Skeletal muscle tissue (tissue), 4 donors: Measurements from ENCODE around the gene DLGAP1. TPM values are rescaled to one million over a fixed set of nuclear protein-coding genes. Genes with fewer than 3 reads are reported as not detected.

Experiments used
- H3K27ac ChIP-seq: one replicate; pipeline ENCODE4 v1.7.0; 2013; ENCODE audit warnings: mild to moderate bottlenecking, low read depth, low read length, inconsistent platforms
- H3K27me3 ChIP-seq, 3 donors: one replicate each; pipeline ENCODE4 v1.7.0; 2013; ENCODE audit warnings: low read length in 3 of 3; ENCODE audit not compliant: control insufficient read depth in 3 of 3, insufficient read depth in 3 of 3
- H3K36me3 ChIP-seq, 3 donors: one replicate each; pipeline ENCODE4 v1.7.0; 2013; ENCODE audit warnings: low read length in 3 of 3; ENCODE audit not compliant: control insufficient read depth in 3 of 3, insufficient read depth in 3 of 3
- H3K4me1 ChIP-seq, 3 donors: one replicate each; pipeline ENCODE4 v1.7.0; 2013; ENCODE audit warnings: low read length in 3 of 3, mild to moderate bottlenecking in 3 of 3; ENCODE audit not compliant: control insufficient read depth in 3 of 3, insufficient read depth in 3 of 3
- H3K4me3 ChIP-seq, 3 donors: one replicate each; pipeline ENCODE4 v1.7.0; 2013; ENCODE audit warnings: low read length in 3 of 3
- H3K9ac ChIP-seq, 3 donors: one replicate each; pipeline ENCODE4 v1.7.0; 2013; ENCODE audit warnings: low read length in 3 of 3, mild to moderate bottlenecking in 3 of 3, moderate library complexity in 2 of 3, low read depth in 1 of 3
- H3K9me3 ChIP-seq, 3 donors: one replicate each; pipeline ENCODE4 v1.7.0; 2013; ENCODE audit warnings: low read length in 3 of 3; ENCODE audit not compliant: control insufficient read depth in 3 of 3
- total RNA-seq: library from RNA; depleted of rRNA; stranded (reverse); fragments of >200 nt; gene quantifications from one replicate; pipeline ENCODE4 v1.2.3, GENCODE V29; 2014
- donor health status: Osteomylitis.

The DLGAP1 gene
- total RNA-seq, 1 donor from 2014 or later: 0.52 TPM

DNA sequence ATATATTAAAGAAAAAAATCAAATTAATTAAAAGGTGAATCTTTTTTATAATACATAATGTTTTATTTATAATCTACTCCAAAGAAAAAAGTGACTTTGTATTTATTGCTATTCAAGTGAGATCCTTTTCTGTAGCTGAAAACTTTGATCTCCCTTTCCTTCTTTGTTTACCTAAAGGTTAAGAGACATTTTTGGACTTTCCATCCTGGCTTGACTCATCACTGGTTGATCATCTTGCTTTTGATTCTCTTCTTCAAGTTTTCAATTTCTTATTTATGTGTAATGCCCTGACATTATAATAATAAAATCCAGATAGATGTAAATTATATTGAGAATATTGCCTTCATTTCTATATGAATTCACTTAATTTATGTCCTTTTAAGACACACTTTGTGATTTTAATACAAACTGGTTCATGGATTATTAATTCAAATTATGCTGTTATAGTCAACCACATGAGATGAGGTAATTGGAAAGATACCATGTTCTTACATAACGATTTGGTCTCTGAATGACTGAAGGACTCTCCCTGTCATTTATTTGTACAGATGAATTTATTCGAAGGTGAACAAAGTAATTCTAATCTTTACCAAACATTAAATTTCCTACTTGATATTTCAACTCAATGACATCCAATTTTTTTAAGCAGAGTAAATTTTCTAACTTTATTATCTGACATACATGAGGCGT, 820.7 kb downstream of the DLGAP1 start:
- Histone ChIP-seq H3K27ac (no peak overlapping the region), H3K4me3 (no peak overlapping the region), H3K36me3 (no peaks in the 10 kb centered on the region), H3K27me3 (no peaks in the 10 kb centered on the region), H3K4me1 (no peaks in the 10 kb centered on the region), H3K9ac (no peak overlapping the region), H3K9me3 (no peaks in the 10 kb centered on the region)

DNA sequence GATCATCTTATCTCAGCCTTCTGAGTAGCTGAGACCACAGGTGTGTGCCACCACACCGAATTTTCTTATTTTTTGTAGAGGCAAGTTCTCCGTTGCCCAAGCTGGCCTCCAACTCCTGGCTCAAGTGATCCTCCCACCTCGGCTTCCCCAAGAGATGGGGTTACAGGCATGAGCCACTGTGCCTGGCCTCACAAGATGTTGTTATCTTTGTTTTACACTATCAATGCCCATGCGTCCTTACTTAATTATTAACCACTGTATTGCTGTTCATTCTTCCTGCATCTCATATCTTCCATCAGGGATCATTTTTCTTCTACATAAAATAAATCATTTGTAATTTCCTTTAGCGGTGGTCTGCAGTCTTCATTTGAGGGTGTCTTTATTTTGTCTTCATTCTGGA, 823.2 kb downstream of the DLGAP1 start:
- Histone ChIP-seq H3K4me1 (no peaks in the 10 kb centered on the region), H3K9ac (no peak overlapping the region), H3K27me3 (no peaks in the 10 kb centered on the region), H3K36me3 (no peaks in the 10 kb centered on the region), H3K4me3 (no peak overlapping the region), H3K9me3 (no peaks in the 10 kb centered on the region), H3K27ac (no peak overlapping the region)

DNA sequence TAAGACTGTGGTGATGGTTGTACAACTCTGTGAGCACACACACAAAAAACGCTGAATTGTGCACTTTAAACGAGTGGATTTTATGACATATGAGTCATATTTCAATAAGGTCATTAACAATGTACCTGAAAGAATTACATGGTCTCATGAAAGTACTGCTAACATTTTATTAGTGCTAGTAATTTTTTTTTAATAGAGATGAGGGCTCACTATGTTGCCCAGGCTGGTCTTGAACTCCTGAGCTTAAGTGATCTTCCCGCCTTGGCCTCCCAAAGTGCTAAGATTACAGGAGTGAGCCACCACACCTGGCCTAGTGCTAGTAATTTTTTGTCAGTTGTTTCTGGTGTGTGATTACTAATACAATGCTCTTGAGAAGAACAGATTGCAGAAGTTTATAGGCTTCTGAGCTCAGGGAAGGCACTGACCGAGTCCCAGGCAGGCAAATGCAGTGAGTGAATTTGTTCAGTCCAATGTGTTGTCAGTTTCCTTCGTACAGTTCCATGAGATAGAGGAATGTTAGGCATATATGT, 828.1 kb downstream of the DLGAP1 start:
- H3K9me3 ChIP-seq: no peaks in the 10 kb centered on the region
- peaks cover 18 to 22% (median 20%) of the 10 kb centered on the region in 3 donors for H3K4me1 ChIP-seq
- H3K27me3 ChIP-seq: no peaks in the 10 kb centered on the region
- H3K36me3 ChIP-seq: no peaks in the 10 kb centered on the region
- H3K27ac ChIP-seq: no peak overlapping the region
- no peak overlapping the region for H3K4me3 ChIP-seq
- no peak overlapping the region for H3K9ac ChIP-seq

DNA sequence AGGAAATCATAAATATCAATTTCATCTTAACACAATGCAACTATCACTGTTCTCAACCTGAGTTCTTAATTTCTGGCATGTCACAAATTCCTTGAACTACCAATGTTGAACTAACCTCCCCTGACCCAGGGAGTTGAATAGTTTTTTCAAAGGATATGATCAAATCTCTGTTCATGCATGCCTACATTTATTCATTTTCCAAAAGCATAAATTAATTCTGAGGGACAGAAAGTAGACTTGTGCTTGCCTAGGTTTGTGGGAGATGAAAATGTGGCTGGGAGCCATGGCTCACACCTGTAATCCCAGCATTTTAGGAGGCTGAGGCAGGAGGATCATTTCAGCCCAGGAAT, 829.4 kb downstream of the DLGAP1 start:
- no peak overlapping the region for H3K27ac ChIP-seq
- no peaks in the 10 kb centered on the region for H3K9me3 ChIP-seq
- H3K27me3 ChIP-seq: no peaks in the 10 kb centered on the region
- H3K4me1 ChIP-seq: peaks cover 20 to 22% (median 20%) of the 10 kb centered on the region in 3 donors
- no peaks in the 10 kb centered on the region for H3K36me3 ChIP-seq
- H3K9ac ChIP-seq: no peak overlapping the region
- no peak overlapping the region for H3K4me3 ChIP-seq

- Histone ChIP-seq H3K27ac (peak overlapping the region; percentile 79), H3K4me3 (no peak overlapping the region), H3K36me3 (no peaks in the 10 kb centered on the region), H3K9me3 (no peaks in the 10 kb centered on the region), H3K9ac (peak overlapping the region in 1 of 3 donors; percentile 54), H3K4me1 (peaks cover 20 to 22% (median 20%) of the 10 kb centered on the region in 3 donors), H3K27me3 (no peaks in the 10 kb centered on the region)
These were observed 830.0 kb downstream of the DLGAP1 start for GRCh38 chr18:3624935-3625741.

DNA sequence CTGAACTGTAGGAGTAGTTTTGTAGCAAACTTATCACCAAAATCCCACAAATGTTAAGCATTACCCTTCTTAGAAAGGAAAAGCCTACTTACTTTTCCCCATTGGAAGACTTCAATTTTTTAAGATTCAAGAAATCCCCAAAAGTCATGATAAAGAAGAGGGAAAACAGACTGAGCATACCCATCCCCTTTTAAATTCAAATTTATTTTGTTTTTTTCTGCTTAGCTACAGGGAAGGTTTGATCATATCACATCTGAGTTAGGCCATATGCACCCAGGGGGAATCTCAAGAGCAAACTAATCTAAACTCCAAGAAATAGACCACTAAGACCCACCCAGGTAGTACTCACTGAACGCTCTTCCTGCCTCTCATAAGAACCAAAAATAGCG, 830.6 kb downstream of the DLGAP1 start:
- H3K4me1 ChIP-seq: peaks cover 20 to 22% (median 20%) of the 10 kb centered on the region in 3 donors
- peak overlapping the region; percentile 79 for H3K27ac ChIP-seq
- no peak overlapping the region for H3K4me3 ChIP-seq

DNA sequence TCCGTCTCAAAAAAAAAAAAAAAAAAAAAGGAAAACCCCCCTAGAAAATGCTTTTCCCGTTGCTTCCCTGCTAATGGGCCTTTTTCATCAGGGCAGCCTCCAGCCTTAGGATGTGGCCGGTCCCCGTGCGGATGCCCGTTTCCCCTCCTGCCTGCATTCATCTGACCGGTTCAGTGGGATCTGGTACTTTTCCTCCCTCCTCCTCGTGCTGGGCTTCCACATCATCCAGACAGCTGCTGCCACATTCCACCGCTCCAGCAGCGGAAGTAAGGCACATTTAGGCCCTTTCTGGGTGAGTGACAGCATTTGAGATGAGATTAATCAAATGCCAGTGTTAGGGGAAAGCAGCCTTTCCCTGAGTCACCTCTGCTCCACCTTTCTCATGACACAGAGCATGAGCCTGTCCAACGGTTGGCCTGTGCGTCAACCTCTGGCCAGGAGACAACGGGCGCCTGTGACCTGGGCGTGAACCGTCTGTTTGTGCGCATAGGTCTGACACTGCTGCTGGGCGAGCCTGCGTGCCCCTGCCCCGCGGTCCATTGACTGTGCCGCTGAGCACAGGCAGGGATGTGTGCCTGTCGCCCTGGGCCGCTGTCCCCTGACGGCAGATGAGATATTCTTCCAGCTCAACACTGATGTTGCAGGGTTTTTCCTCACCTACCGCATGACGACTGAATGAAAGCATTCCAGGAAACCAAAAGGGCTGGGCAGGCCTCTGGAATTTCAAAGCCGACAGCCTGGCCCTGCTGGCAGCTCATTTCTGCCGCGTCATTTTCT, 831.1 kb downstream of the DLGAP1 start:
- Histone ChIP-seq H3K4me3 (peak overlapping the region; percentile 5 to 68 (median 58)), H3K27me3 (no peaks in the 10 kb centered on the region), H3K4me1 (peaks cover 20 to 22% (median 20%) of the 10 kb centered on the region in 3 donors), H3K9ac (peak overlapping the region; percentile 36 to 66 (median 54)), H3K36me3 (no peaks in the 10 kb centered on the region), H3K27ac (peak overlapping the region; percentile 79), H3K9me3 (no peaks in the 10 kb centered on the region)

More for the DNA sequence above, 830.6 kb downstream of the DLGAP1 start:
- no peaks in the 10 kb centered on the region for H3K36me3 ChIP-seq
- H3K9me3 ChIP-seq: no peaks in the 10 kb centered on the region
- H3K9ac ChIP-seq: peak overlapping the region; percentile 36 to 66 (median 54)
- H3K27me3 ChIP-seq: no peaks in the 10 kb centered on the region

DNA sequence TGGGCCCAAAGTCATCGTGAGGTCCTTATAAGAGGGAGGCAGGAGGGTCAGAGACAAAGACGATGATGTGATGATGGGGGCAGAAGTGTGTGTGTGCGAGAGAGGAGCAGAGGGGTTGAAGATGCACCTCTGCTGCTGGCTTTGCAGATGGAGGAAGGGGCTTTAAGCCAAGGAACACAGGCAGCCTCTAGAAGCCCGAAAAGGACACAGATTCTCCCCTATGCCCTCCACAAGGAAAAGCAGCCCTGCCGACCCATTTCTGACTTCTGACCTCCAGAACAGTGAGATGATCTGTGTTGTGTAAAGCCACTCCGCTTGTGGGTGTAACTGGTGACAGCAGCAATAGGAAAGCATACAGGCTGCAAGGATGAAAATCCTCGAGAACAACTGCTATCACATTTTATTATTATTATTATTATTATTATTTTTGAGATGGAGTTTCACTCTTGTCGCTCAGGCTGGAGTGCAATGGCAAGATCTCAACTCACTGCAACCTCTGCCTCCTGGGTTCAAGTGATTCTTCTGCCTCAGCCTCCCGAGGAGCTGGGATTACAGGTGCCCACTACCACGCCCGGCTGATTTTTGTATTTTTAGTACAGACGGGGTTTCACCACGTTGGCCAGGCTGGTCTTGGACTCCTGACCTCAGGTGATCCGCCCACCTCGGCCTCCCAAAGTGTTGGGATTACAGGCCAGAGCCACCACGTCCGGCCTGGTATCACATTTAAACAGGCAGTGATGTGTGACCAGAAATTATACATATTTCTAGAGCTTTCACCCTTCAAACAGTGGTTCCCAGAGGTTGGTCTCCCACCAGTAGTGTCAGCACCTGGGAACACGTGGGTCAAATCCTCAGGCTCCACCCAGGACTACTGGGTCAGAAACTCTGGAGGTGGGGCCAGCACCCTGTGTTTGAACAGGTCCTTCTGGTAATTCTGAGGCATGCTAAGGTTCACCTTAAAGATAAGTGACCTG, 834.7 kb downstream of the DLGAP1 start:
- no peaks in the 10 kb centered on the region for H3K36me3 ChIP-seq
- no peak overlapping the region for H3K27ac ChIP-seq
- no peak overlapping the region for H3K9ac ChIP-seq
- H3K4me3 ChIP-seq: no peak overlapping the region
- H3K9me3 ChIP-seq: peaks cover 0 to 2% (median 0%) of the 10 kb centered on the region in 3 donors
- H3K27me3 ChIP-seq: no peaks in the 10 kb centered on the region
- peaks cover 20 to 22% (median 20%) of the 10 kb centered on the region in 3 donors for H3K4me1 ChIP-seq

DNA sequence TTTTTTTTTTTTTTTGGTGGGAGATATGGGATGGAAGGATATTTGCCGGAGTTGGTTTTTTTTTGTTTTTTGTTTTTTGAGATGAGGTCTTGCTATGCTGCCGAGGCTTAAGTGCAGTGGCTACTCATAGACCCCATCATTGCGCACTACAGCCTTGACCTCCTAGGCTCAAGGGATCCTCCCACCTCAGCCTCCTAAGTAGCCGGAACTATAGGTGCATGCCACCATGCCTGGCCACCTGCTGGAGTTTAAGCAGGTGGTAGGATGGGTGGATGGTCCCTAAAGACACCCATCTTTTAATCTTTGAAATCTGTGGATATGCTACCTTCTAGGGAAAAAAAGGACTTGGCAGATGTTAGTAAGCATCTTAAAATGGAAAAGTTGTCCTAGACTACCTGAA, 835.4 kb downstream of the DLGAP1 start:
- Histone ChIP-seq H3K9ac (no peak overlapping the region), H3K4me1 (peaks cover 16 to 22% (median 17%) of the 10 kb centered on the region in 3 donors), H3K9me3 (peaks cover 0 to 2% (median 0%) of the 10 kb centered on the region in 3 donors), H3K36me3 (no peaks in the 10 kb centered on the region), H3K27me3 (no peaks in the 10 kb centered on the region), H3K27ac (no peak overlapping the region), H3K4me3 (no peak overlapping the region)
